CD4-positive, alpha-beta T cell (primary cell): Measurements from ENCODE around the gene CPO. TPM values are rescaled to one million over a fixed set of nuclear protein-coding genes. Genes with fewer than 3 reads are reported as not detected.

Source experiments
- ATAC-seq: fragments of 200-7000 bp; cut with Tn5 transposase; one replicate; pipeline ENCODE4 v1.10.0; 2022; ENCODE audit warnings: mild to moderate bottlenecking; ENCODE audit not compliant: poor library complexity
- CTCF ChIA-PET: fragments of 350-600 bp; sonication (Branson Sonifier 250); formaldehyde crosslinking; loops from one replicate; lab custom pipeline; 2021; ENCODE audit warnings: antibody characterized with exemption, inconsistent platforms; lab: Charles Lee
- POLR2A ChIA-PET: fragments of 350-600 bp; sonication (Branson Sonifier 250); formaldehyde crosslinking; loops from one replicate; lab custom pipeline; 2021; ENCODE audit warnings: antibody characterized with exemption, inconsistent platforms; lab: Charles Lee
- DNase-seq, 14 experiments: peaks; one replicate each; pipeline ENCODE4 v3.0.0-alpha.2; 2013 to 2020; ENCODE audit warnings: mixed read lengths in 2 of 14
- H3K27ac ChIP-seq, 2 donors: one replicate each; pipeline versions ENCODE4 v1.5.1 to v1.7.0; 2013; ENCODE audit warnings: low read length in 2 of 2, low read depth in 1 of 2, mild to moderate bottlenecking in 1 of 2
- H3K27me3 ChIP-seq, 2 experiments: 1 replicate in 1 of 2; 2 replicates in 1 of 2; pipeline versions ENCODE4 v1.6.1 to v1.7.0; 2013; ENCODE audit warnings: low read length in 2 of 2, control low read depth in 1 of 2, mild to moderate bottlenecking in 1 of 2, moderate library complexity in 1 of 2; ENCODE audit not compliant: insufficient read depth in 2 of 2, control insufficient read depth in 1 of 2
- H3K36me3 ChIP-seq: one replicate; pipeline ENCODE4 v1.6.1; 2013; ENCODE audit warnings: low read length, control low read depth; ENCODE audit not compliant: insufficient read depth
- H3K4me1 ChIP-seq: one replicate; pipeline ENCODE4 v1.6.1; 2013; ENCODE audit warnings: low read length, control low read depth; ENCODE audit not compliant: insufficient read depth
- H3K4me3 ChIP-seq: one replicate; pipeline ENCODE4 v1.5.1; 2013; ENCODE audit warnings: mild to moderate bottlenecking, low read length, moderate library complexity
- H3K9me3 ChIP-seq, 2 experiments: 1 replicate in 1 of 2; 2 replicates in 1 of 2; pipeline versions ENCODE4 v1.6.1 to v1.7.0; 2013; ENCODE audit warnings: low read length in 2 of 2, mild to moderate bottlenecking in 2 of 2, control low read depth in 1 of 2, moderate library complexity in 1 of 2; ENCODE audit not compliant: control insufficient read depth in 1 of 2, insufficient read depth in 1 of 2
- H3K27ac Mint-ChIP-seq: one replicate; pipeline ENCODE4 v1.8.0; 2020; ENCODE audit warnings: mixed read lengths
- H3K27me3 Mint-ChIP-seq: one replicate; pipeline ENCODE4 v1.8.0; 2021; ENCODE audit warnings: mixed read lengths
- H3K36me3 Mint-ChIP-seq: one replicate; pipeline ENCODE4 v1.8.0; 2021; ENCODE audit warnings: low read depth, mixed read lengths
- H3K4me1 Mint-ChIP-seq: one replicate; pipeline ENCODE4 v1.8.0; 2021; ENCODE audit warnings: low read depth, mixed read lengths
- H3K4me3 Mint-ChIP-seq: one replicate; pipeline ENCODE4 v1.8.0; 2020; ENCODE audit warnings: mild to moderate bottlenecking, mixed read lengths
- H3K9me3 Mint-ChIP-seq: one replicate; pipeline ENCODE4 v1.8.0; 2020; ENCODE audit warnings: mixed read lengths
- CTCF ChIP-seq: fragments of 200-600 bp; IDR thresholded peaks from one replicate; pipeline ENCODE4 v1.8.0; 2022; ENCODE audit warnings: antibody characterized with exemption, mild to moderate bottlenecking
- intact Hi-C, 2 experiments: fragments of 100-400 bp; cut with DNase I in 1 of 2; cut with micrococcal nuclease in 1 of 2; formaldehyde crosslinking; loops; one replicate each; pipeline versions ENCODE4 v1.15.1 to v1.9.0; 2023 to 2025; cut with DNase I, micrococcal nuclease
- total RNA-seq, 174 experiments: library from RNA in 2 of 174; stranded (reverse) in 2 of 174; gene quantifications; one replicate each; pipeline ENCODE4 v1.2.3 and lab custom pipeline; 2021 to 2026

The CPO gene
- total RNA-seq, 2 experiments from 2014 or later: not detected

GRCh38 chr2:206974551-206974950 lies 35.2 kb downstream of the CPO start:
- H3K27ac ChIP-seq: no peak overlapping the region
- no peak overlapping the region for H3K4me3 ChIP-seq
- ATAC-seq (no peak), DNase-seq (no peak)
- ChIA-PET POLR2A (no interaction called here), CTCF (no interaction called here)
- no peaks in the 10 kb centered on the region for H3K36me3 ChIP-seq
- Mint-ChIP-seq H3K36me3 (no peaks in the 10 kb centered on the region), H3K4me1 (no peaks in the 10 kb centered on the region), H3K9me3 (no peaks in the 10 kb centered on the region), H3K27me3 (peaks cover 8% of the 10 kb centered on the region), H3K4me3 (no peak overlapping the region), H3K27ac (no peak overlapping the region)
- intact Hi-C loops: no loop called here
- H3K9me3 ChIP-seq: no peaks in the 10 kb centered on the region
- TF ChIP-seq CTCF: no peak
- H3K4me1 ChIP-seq: no peaks in the 10 kb centered on the region
- H3K27me3 ChIP-seq: no peaks in the 10 kb centered on the region

- Mint-ChIP-seq H3K9me3 (no peaks in the 10 kb centered on the region), H3K36me3 (no peaks in the 10 kb centered on the region), H3K4me3 (no peak overlapping the region), H3K4me1 (peaks cover 20% of the 10 kb centered on the region), H3K27ac (no peak overlapping the region), H3K27me3 (peaks cover 8% of the 10 kb centered on the region)
- Histone ChIP-seq H3K4me3 (no peak overlapping the region), H3K4me1 (no peaks in the 10 kb centered on the region), H3K9me3 (no peaks in the 10 kb centered on the region), H3K27me3 (no peaks in the 10 kb centered on the region), H3K36me3 (no peaks in the 10 kb centered on the region), H3K27ac (no peak overlapping the region)
- intact Hi-C loops: loop anchor here in 1 of 2 experiments (5.0 kb wide), 1 partner anchor 1094 kb away; no protein-coding TSS in a partner anchor
- ChIA-PET CTCF (no interaction called here), POLR2A (no interaction called here)
- TF ChIP-seq CTCF: no peak
- ATAC-seq: no peak
- DNase-seq: no peak
Observed at GRCh38 chr2:206978746-206979145, 39.4 kb downstream of the CPO start.

GRCh38 chr2:206979365-206979764 lies 40.0 kb downstream of the CPO start:
- ATAC-seq: no peak
- H3K4me1 Mint-ChIP-seq: peaks cover 23% of the 10 kb centered on the region
- no peak overlapping the region for H3K27ac ChIP-seq

More at GRCh38 chr2:206979365-206979764, 40.0 kb downstream of the CPO start:
- no peak overlapping the region for H3K27ac Mint-ChIP-seq
- ChIA-PET CTCF (no interaction called here), POLR2A (no interaction called here)
- Histone ChIP-seq H3K9me3 (no peaks in the 10 kb centered on the region), H3K4me3 (no peak overlapping the region), H3K36me3 (no peaks in the 10 kb centered on the region), H3K27me3 (no peaks in the 10 kb centered on the region), H3K4me1 (no peaks in the 10 kb centered on the region)
- H3K36me3 Mint-ChIP-seq: no peaks in the 10 kb centered on the region
- no peak overlapping the region for H3K4me3 Mint-ChIP-seq
- no peak for DNase-seq
- peaks cover 4% of the 10 kb centered on the region for H3K27me3 Mint-ChIP-seq
- TF ChIP-seq CTCF: no peak
- intact Hi-C loops: loop anchor here in 1 of 2 experiments (5.0 kb wide), 1 partner anchor 1093 kb away; no protein-coding TSS in a partner anchor
- H3K9me3 Mint-ChIP-seq: no peaks in the 10 kb centered on the region
